Panc1 (cell line): Measurements from ENCODE around the gene SLX1A.

Experiments
- TF ChIP-seq, protein P1 (sequence below), 2 experiments: IDR thresholded peaks; 2 replicates each; pipeline ENCODE4 v1.6.1; 2011 to 2012; ENCODE audit warnings: low read depth in 2 of 2, control low read depth in 1 of 2, low read length in 1 of 2, mild to moderate bottlenecking in 1 of 2, moderate library complexity in 1 of 2; ENCODE audit not compliant: insufficient read depth in 1 of 2
- TF ChIP-seq, protein P2 (sequence below): fragments of 450-650 bp; IDR thresholded peaks from 2 replicates; pipeline ENCODE4 v1.5.1; 2017; ENCODE audit warnings: mild to moderate bottlenecking

DNA sequence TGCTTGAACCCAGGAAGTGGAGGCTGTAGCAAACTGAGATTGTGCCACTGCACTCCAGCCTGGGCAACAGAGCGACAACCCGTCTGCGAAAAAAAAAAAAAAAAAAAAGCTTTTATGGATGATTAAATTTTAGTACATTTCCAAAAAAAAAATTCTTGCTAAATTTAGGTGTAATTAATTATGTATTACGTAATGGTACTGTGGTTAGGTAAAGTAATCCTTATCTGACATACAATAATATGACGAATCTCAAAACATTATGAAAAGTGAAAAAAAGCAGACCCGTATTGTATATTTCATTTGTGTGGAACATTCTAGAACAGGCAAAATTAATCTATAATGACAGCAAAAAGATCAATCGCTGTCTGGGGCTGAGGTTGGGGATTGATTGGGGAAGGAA lies 20.6 kb upstream of the SLX1A start:
- TF ChIP-seq, protein P1, sequence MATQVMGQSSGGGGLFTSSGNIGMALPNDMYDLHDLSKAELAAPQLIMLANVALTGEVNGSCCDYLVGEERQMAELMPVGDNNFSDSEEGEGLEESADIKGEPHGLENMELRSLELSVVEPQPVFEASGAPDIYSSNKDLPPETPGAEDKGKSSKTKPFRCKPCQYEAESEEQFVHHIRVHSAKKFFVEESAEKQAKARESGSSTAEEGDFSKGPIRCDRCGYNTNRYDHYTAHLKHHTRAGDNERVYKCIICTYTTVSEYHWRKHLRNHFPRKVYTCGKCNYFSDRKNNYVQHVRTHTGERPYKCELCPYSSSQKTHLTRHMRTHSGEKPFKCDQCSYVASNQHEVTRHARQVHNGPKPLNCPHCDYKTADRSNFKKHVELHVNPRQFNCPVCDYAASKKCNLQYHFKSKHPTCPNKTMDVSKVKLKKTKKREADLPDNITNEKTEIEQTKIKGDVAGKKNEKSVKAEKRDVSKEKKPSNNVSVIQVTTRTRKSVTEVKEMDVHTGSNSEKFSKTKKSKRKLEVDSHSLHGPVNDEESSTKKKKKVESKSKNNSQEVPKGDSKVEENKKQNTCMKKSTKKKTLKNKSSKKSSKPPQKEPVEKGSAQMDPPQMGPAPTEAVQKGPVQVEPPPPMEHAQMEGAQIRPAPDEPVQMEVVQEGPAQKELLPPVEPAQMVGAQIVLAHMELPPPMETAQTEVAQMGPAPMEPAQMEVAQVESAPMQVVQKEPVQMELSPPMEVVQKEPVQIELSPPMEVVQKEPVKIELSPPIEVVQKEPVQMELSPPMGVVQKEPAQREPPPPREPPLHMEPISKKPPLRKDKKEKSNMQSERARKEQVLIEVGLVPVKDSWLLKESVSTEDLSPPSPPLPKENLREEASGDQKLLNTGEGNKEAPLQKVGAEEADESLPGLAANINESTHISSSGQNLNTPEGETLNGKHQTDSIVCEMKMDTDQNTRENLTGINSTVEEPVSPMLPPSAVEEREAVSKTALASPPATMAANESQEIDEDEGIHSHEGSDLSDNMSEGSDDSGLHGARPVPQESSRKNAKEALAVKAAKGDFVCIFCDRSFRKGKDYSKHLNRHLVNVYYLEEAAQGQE (IDR thresholded peaks at IDR 0.05; ENCODE audit: insufficient read depth in 1 of 2, low read depth in 2 of 2, low read length in 1 of 2): no peak
- TF ChIP-seq, protein P2, sequence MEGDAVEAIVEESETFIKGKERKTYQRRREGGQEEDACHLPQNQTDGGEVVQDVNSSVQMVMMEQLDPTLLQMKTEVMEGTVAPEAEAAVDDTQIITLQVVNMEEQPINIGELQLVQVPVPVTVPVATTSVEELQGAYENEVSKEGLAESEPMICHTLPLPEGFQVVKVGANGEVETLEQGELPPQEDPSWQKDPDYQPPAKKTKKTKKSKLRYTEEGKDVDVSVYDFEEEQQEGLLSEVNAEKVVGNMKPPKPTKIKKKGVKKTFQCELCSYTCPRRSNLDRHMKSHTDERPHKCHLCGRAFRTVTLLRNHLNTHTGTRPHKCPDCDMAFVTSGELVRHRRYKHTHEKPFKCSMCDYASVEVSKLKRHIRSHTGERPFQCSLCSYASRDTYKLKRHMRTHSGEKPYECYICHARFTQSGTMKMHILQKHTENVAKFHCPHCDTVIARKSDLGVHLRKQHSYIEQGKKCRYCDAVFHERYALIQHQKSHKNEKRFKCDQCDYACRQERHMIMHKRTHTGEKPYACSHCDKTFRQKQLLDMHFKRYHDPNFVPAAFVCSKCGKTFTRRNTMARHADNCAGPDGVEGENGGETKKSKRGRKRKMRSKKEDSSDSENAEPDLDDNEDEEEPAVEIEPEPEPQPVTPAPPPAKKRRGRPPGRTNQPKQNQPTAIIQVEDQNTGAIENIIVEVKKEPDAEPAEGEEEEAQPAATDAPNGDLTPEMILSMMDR: no peak
